H9 (cell line): ENCODE measurements around the gene UBE2D2. TPM values are rescaled to one million over a fixed set of nuclear protein-coding genes. Genes with fewer than 3 reads are reported as not detected.

Experiments
- DNase-seq: peaks from one replicate; pipeline ENCODE4 v3.0.0-alpha.2; 2017
- H2AFZ ChIP-seq: one replicate; pipeline ENCODE4 v1.6.1; 2013; ENCODE audit warnings: mild to moderate bottlenecking, low read length, control low read depth, moderate library complexity
- H2AK5ac ChIP-seq: 2 replicates; pipeline ENCODE4 v1.6.1; 2013; ENCODE audit warnings: low read length, control low read depth, mixed read lengths; ENCODE audit not compliant: insufficient read length
- H2BK120ac ChIP-seq: one replicate; pipeline ENCODE4 v1.6.1; 2013; ENCODE audit warnings: low read depth, mild to moderate bottlenecking, low read length, control low read depth, inconsistent platforms; ENCODE audit not compliant: poor library complexity, severe bottlenecking
- H2BK12ac ChIP-seq: 2 replicates; pipeline ENCODE4 v1.6.1; 2013; ENCODE audit warnings: low read length, control low read depth, mixed read lengths, low read depth; ENCODE audit not compliant: insufficient read length
- H2BK15ac ChIP-seq: 2 replicates; pipeline ENCODE4 v1.6.1; 2013; ENCODE audit warnings: low read depth, low read length, control low read depth
- H2BK20ac ChIP-seq: one replicate; pipeline ENCODE4 v1.6.1; 2013; ENCODE audit warnings: low read depth, mild to moderate bottlenecking, low read length, control low read depth, inconsistent platforms; ENCODE audit not compliant: poor library complexity, severe bottlenecking
- H2BK5ac ChIP-seq: 2 replicates; pipeline ENCODE4 v1.6.1; 2013; ENCODE audit warnings: low read length, control low read depth, mixed read lengths; ENCODE audit not compliant: insufficient read length
- H3K14ac ChIP-seq: 2 replicates; pipeline ENCODE4 v1.6.1; 2013; ENCODE audit warnings: low read length, control low read depth; ENCODE audit not compliant: insufficient read depth
- H3K18ac ChIP-seq: 2 replicates; pipeline ENCODE4 v1.6.1; 2013; ENCODE audit warnings: low read depth, mild to moderate bottlenecking, mixed read lengths, low read length, control low read depth; ENCODE audit not compliant: insufficient read length
- H3K23ac ChIP-seq: 2 replicates; pipeline ENCODE4 v1.6.1; 2013; ENCODE audit warnings: low read length, control low read depth, mixed read lengths, low read depth; ENCODE audit not compliant: insufficient read length
- H3K23me2 ChIP-seq: 2 replicates; pipeline ENCODE4 v1.6.1; 2013; ENCODE audit warnings: low read depth, mild to moderate bottlenecking, mixed read lengths, low read length, control low read depth; ENCODE audit not compliant: insufficient read length, poor library complexity, severe bottlenecking
- H3K27ac ChIP-seq: 2 replicates; pipeline ENCODE4 v1.5.1; 2013; ENCODE audit warnings: low read length, control low read depth, mixed read lengths, low read depth; ENCODE audit not compliant: insufficient read length
- H3K27me3 ChIP-seq: 2 replicates; pipeline ENCODE4 v1.6.1; 2013; ENCODE audit warnings: low read length, control low read depth, inconsistent platforms; ENCODE audit not compliant: insufficient read depth
- H3K4ac ChIP-seq: 2 replicates; pipeline ENCODE4 v1.6.1; 2013; ENCODE audit warnings: low read depth, mild to moderate bottlenecking, control low read depth, inconsistent platforms, low read length, moderate library complexity
- H3K4me1 ChIP-seq: 2 replicates; pipeline ENCODE4 v1.6.1; 2013; ENCODE audit warnings: low read length, control low read depth, inconsistent platforms; ENCODE audit not compliant: insufficient read depth
- H3K4me2 ChIP-seq: 2 replicates; pipeline ENCODE4 v1.6.1; 2013; ENCODE audit warnings: low read length, control low read depth, mixed read lengths; ENCODE audit not compliant: insufficient read length, insufficient read depth
- H3K56ac ChIP-seq: 2 replicates; pipeline ENCODE4 v1.6.1; 2013; ENCODE audit warnings: low read depth, mild to moderate bottlenecking, mixed read lengths, low read length, control low read depth; ENCODE audit not compliant: insufficient read length
- H3K79me1 ChIP-seq: 2 replicates; pipeline ENCODE4 v1.6.1; 2013; ENCODE audit warnings: low read depth, mild to moderate bottlenecking, moderate library complexity, low read length, control low read depth, inconsistent platforms; ENCODE audit not compliant: insufficient read depth, poor library complexity, severe bottlenecking
- H3K79me2 ChIP-seq: 2 replicates; pipeline ENCODE4 v1.6.1; 2013; ENCODE audit warnings: low read length, control low read depth, inconsistent platforms; ENCODE audit not compliant: insufficient read depth
- H3K9ac ChIP-seq: 2 replicates; pipeline ENCODE4 v1.6.1; 2013; ENCODE audit warnings: low read length, control low read depth, mixed read lengths; ENCODE audit not compliant: insufficient read length; ENCODE audit errors: extremely low read depth
- H3K9me3 ChIP-seq: one replicate; pipeline ENCODE4 v1.6.1; 2013; ENCODE audit warnings: low read depth, low read length, inconsistent platforms; ENCODE audit not compliant: control insufficient read depth
- H3T11ph ChIP-seq: one replicate; pipeline ENCODE4 v1.6.1; 2013; ENCODE audit warnings: mild to moderate bottlenecking, low read length, control low read depth, inconsistent platforms
- H4K20me1 ChIP-seq: one replicate; pipeline ENCODE4 v1.6.1; 2013; ENCODE audit not compliant: control insufficient read depth, insufficient read length, insufficient read depth
- H4K5ac ChIP-seq: 2 replicates; pipeline ENCODE4 v1.6.1; 2013; ENCODE audit warnings: low read depth, mild to moderate bottlenecking, mixed read lengths, low read length, control low read depth; ENCODE audit not compliant: insufficient read length
- H4K8ac ChIP-seq: replicated peaks from 2 replicates; pipeline ENCODE4 v1.6.1; 2013; ENCODE audit warnings: low read length, control low read depth, mixed read lengths, low read depth; ENCODE audit not compliant: insufficient read length
- H4K91ac ChIP-seq: 2 replicates; pipeline ENCODE4 v1.6.1; 2013; ENCODE audit warnings: low read depth, mild to moderate bottlenecking, moderate library complexity, mixed read lengths, low read length, control low read depth; ENCODE audit not compliant: insufficient read length
- H3K27ac Mint-ChIP-seq, 3 experiments: 2 replicates in 2 of 3; 3 replicates in 1 of 3; pipeline ENCODE4 v1.8.0; 2020 to 2021; ENCODE audit warnings: mixed read lengths in 3 of 3, mild to moderate bottlenecking in 1 of 3, moderate library complexity in 1 of 3
- H3K27me3 Mint-ChIP-seq: 2 replicates; pipeline ENCODE4 v1.8.0; 2021; ENCODE audit warnings: low read depth, mild to moderate bottlenecking, moderate library complexity, mixed read lengths
- H3K36me3 Mint-ChIP-seq, 3 experiments: 2 replicates in 2 of 3; 3 replicates in 1 of 3; pipeline ENCODE4 v1.8.0; 2020 to 2021; ENCODE audit warnings: low read depth in 3 of 3, mixed read lengths in 3 of 3; ENCODE audit not compliant: insufficient read depth in 1 of 3
- H3K4me1 Mint-ChIP-seq, 2 experiments: 2 replicates each; pipeline ENCODE4 v1.8.0; 2020; ENCODE audit warnings: mixed read lengths in 2 of 2
- H3K4me3 Mint-ChIP-seq, 2 experiments: 2 replicates in 1 of 2; 3 replicates in 1 of 2; pipeline ENCODE4 v1.8.0; 2020 to 2021; ENCODE audit warnings: mild to moderate bottlenecking in 2 of 2, mixed read lengths in 2 of 2, moderate library complexity in 1 of 2
- H3K9me3 Mint-ChIP-seq, 2 experiments: 2 replicates in 1 of 2; 3 replicates in 1 of 2; pipeline ENCODE4 v1.8.0; 2020; ENCODE audit warnings: mild to moderate bottlenecking in 2 of 2, mixed read lengths in 2 of 2, moderate library complexity in 1 of 2
- WGBS: extraction: QIAGEN DNeasy Blood & Tissue Kit; methylation state at CpG from one replicate; pipeline ENCODE4 v1.1.7; 2013; ENCODE audit warnings: missing lambda C conversion rate, low lambda C conversion rate, mixed read lengths; ENCODE audit not compliant: insufficient read length; ENCODE audit errors: extremely low coverage; 5-methylcytosine and 5-hydroxymethylcytosine counted together
- total RNA-seq: library from RNA; stranded (reverse); gene quantifications from 2 replicates; pipeline ENCODE4 v1.2.1, GENCODE V29; 2021
- TF ChIP-seq, protein P1 (sequence below): fragments of 200-600 bp; sonication (generic); conservative IDR thresholded peaks from 3 replicates; pipeline ENCODE4 v1.8.0; 2021; ENCODE audit warnings: antibody characterized with exemption, mild to moderate bottlenecking

The UBE2D2 gene
- total RNA-seq, 1 experiment from 2014 or later, result 236 TPM

DNA sequence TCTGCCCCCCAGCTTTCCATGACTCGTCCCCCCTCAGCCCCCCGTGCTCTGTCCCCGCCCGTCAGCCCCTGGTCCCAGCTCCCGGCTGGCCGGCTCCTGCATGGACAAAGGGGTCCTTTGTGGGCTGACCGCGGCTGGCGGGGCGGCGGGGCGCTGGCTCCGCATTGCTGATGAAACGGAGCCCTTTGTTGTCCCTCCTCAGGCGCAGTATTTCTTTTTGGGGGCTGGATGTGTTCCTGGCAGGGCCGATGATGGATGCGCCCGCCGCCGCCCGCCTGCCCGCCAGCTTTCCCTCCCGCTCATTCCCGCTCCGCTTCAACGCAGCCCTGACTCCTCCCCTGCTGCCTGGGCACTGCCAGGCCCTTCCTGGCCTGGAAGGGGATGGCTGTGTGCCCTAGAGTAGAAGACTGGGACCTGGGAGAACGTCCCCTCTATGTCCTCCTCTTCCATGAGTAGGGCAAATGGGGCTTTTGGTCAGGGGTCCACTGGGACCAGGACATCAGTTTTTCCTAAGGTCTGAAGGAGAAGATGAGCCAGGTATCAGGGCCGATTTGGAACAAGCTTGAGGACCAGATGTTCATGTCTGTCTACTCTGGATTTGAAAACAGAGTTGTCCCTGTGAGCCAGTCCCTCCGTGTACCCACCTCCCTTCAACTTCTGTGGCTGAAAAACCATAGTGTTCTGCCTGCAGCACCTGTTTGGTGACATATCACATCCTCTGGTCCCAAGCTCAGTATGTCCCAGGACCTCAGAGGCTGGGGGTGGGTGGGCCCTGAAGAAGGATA is 116.0 kb downstream of the UBE2D2 start:
- Histone ChIP-seq H2AFZ (no peak overlapping the region), H4K8ac (no peak overlapping the region), H2BK15ac (no peak overlapping the region), H3K4me1 (no peaks in the 10 kb centered on the region), H3K9me3 (no peaks in the 10 kb centered on the region), H3K23me2 (no peaks in the 10 kb centered on the region), H4K20me1 (no peaks in the 10 kb centered on the region), H2BK5ac (no peak overlapping the region), H3K18ac (no peak overlapping the region), H3T11ph (no peak overlapping the region), H3K9ac (no peak overlapping the region), H3K56ac (no peak overlapping the region), H3K27ac (no peak overlapping the region), H3K23ac (no peak overlapping the region), H3K79me1 (no peaks in the 10 kb centered on the region), H4K91ac (no peak overlapping the region), H2BK12ac (no peak overlapping the region), H4K5ac (no peak overlapping the region), H2BK120ac (no peak overlapping the region), H3K14ac (no peak overlapping the region), H3K4me2 (no peak overlapping the region), H2BK20ac (no peak overlapping the region), H2AK5ac (no peak overlapping the region), H3K79me2 (peaks cover 21% of the 10 kb centered on the region; the same call in 1 of the 2 replicates), H3K4ac (no peak overlapping the region), H3K27me3 (no peaks in the 10 kb centered on the region)
- no CpG with 5 or more reads among the region's 29 CpGs for WGBS
- Mint-ChIP-seq H3K4me3 (peak overlapping the region in 1 of 2 experiments; percentile 10; a peak in 1 of 5 replicates), H3K9me3 (no peaks in the 10 kb centered on the region), H3K27me3 (no peaks in the 10 kb centered on the region; the same call in 1 of the 2 replicates), H3K36me3 (peaks cover 13 to 28% (median 21%) of the 10 kb centered on the region in 3 experiments; a peak in 6 of 7 replicates), H3K27ac (peak overlapping the region; percentile 70 to 94 (median 82); a peak in 4 of 7 replicates), H3K4me1 (peaks cover 25 to 39% of the 10 kb centered on the region in 2 experiments)
- TF ChIP-seq, protein P1, sequence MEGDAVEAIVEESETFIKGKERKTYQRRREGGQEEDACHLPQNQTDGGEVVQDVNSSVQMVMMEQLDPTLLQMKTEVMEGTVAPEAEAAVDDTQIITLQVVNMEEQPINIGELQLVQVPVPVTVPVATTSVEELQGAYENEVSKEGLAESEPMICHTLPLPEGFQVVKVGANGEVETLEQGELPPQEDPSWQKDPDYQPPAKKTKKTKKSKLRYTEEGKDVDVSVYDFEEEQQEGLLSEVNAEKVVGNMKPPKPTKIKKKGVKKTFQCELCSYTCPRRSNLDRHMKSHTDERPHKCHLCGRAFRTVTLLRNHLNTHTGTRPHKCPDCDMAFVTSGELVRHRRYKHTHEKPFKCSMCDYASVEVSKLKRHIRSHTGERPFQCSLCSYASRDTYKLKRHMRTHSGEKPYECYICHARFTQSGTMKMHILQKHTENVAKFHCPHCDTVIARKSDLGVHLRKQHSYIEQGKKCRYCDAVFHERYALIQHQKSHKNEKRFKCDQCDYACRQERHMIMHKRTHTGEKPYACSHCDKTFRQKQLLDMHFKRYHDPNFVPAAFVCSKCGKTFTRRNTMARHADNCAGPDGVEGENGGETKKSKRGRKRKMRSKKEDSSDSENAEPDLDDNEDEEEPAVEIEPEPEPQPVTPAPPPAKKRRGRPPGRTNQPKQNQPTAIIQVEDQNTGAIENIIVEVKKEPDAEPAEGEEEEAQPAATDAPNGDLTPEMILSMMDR, result no peak
- no peak for DNase-seq

Other genes with a start within 250 kb of the UBE2D2 start
- 121 and 129 TPM in 2 replicates for gene PAIP2, start 219.5 kb upstream of the UBE2D2 start, total RNA-seq
- not detected in 2 replicates for gene SLC23A1, start 178.0 kb upstream of the UBE2D2 start, total RNA-seq
- 0.31 and 0.48 TPM in 2 replicates for gene MZB1, start 171.4 kb upstream of the UBE2D2 start, total RNA-seq
- gene PROB1, start 166.2 kb upstream of the UBE2D2 start, total RNA-seq, result 3.3 and 3.4 TPM in 2 replicates
- gene SPATA24, start 157.2 kb upstream of the UBE2D2 start, total RNA-seq, result 12.9 and 13.0 TPM in 2 replicates
- 25.4 and 26.5 TPM in 2 replicates for gene DNAJC18, start 121.8 kb upstream of the UBE2D2 start, total RNA-seq
- 1.6 and 1.9 TPM in 2 replicates for gene ECSCR, start 98.6 kb upstream of the UBE2D2 start, total RNA-seq
- not detected in 2 replicates for gene SMIM33, start 90.3 kb upstream of the UBE2D2 start, total RNA-seq
- 0.26 and 0.48 TPM in 2 replicates for gene STING1, start 78.6 kb upstream of the UBE2D2 start, total RNA-seq
- 105 and 107 TPM in 2 replicates for gene CXXC5, start 87.0 kb downstream of the UBE2D2 start, total RNA-seq
- 0.09 and 0.22 TPM in 2 replicates for gene PSD2, start 234.5 kb downstream of the UBE2D2 start, total RNA-seq